KMS-11 (cell line): ENCODE measurements around the gene OR5B2.

Experiments used
- H2AFZ ChIP-seq: fragments of 200-600 bp; sonication (generic); 2 replicates; pipeline ENCODE4 v1.6.1; 2016; ENCODE audit warnings: antibody characterized with exemption, mixed run types, low read depth
- H3K27ac ChIP-seq: fragments of 200-600 bp; sonication (generic); 2 replicates; pipeline ENCODE4 v1.6.1; 2016; ENCODE audit warnings: mild to moderate bottlenecking, mixed run types
- H3K27me3 ChIP-seq: fragments of 200-600 bp; sonication (generic); 2 replicates; pipeline ENCODE4 v1.6.1; 2017; ENCODE audit warnings: mild to moderate bottlenecking, low read depth, mixed run types, moderate library complexity; ENCODE audit not compliant: insufficient read depth
- H3K36me3 ChIP-seq: fragments of 200-600 bp; sonication (generic); 2 replicates; pipeline ENCODE4 v1.6.1; 2017; ENCODE audit warnings: mild to moderate bottlenecking, mixed run types; ENCODE audit not compliant: insufficient read depth
- H3K4me1 ChIP-seq: fragments of 200-600 bp; sonication (generic); 2 replicates; pipeline ENCODE4 v1.6.1; 2016; ENCODE audit warnings: mild to moderate bottlenecking, low read depth, mixed run types; ENCODE audit not compliant: poor library complexity, severe bottlenecking
- H3K4me2 ChIP-seq: fragments of 200-600 bp; sonication (generic); 2 replicates; pipeline ENCODE4 v1.7.0; 2016; ENCODE audit warnings: mild to moderate bottlenecking, mixed run types
- H3K4me3 ChIP-seq: fragments of 200-600 bp; sonication (generic); IDR thresholded peaks from 2 replicates; pipeline ENCODE4 v1.6.1; 2017; ENCODE audit warnings: low read depth, low read length, mixed read lengths; ENCODE audit not compliant: insufficient read depth
- H3K79me2 ChIP-seq: fragments of 200-600 bp; sonication (generic); 2 replicates; pipeline ENCODE4 v1.6.1; 2016; ENCODE audit warnings: low read depth, mixed run types; ENCODE audit not compliant: insufficient read depth
- H3K9ac ChIP-seq: fragments of 200-600 bp; sonication (generic); 2 replicates; pipeline ENCODE4 v1.6.1; 2016; ENCODE audit warnings: mild to moderate bottlenecking, mixed run types
- H4K20me1 ChIP-seq: fragments of 200-600 bp; sonication (generic); 2 replicates; pipeline ENCODE4 v1.6.1; 2016; ENCODE audit warnings: mild to moderate bottlenecking, mixed run types; ENCODE audit not compliant: insufficient read depth
- CTCF ChIP-seq: fragments of 200-600 bp; sonication (generic); conservative IDR thresholded peaks from 2 replicates; pipeline ENCODE4 v1.6.1; 2017; ENCODE audit warnings: low read depth, mild to moderate bottlenecking, antibody characterized with exemption, low read length, moderate library complexity, mixed read lengths

Gene OR5B2

GRCh38 chr11:58451585-58451984 lies 23.7 kb upstream of the OR5B2 start:
- no peak overlapping the region for H3K9ac ChIP-seq
- no peaks in the 10 kb centered on the region for H3K79me2 ChIP-seq
- no peak overlapping the region for H3K27ac ChIP-seq
- H3K36me3 ChIP-seq, result no peaks in the 10 kb centered on the region
- H3K4me1 ChIP-seq, result no peaks in the 10 kb centered on the region
- H3K4me2 ChIP-seq, result no peak overlapping the region
- H3K27me3 ChIP-seq, result no peaks in the 10 kb centered on the region
- TF ChIP-seq CTCF, result no peak
- H2AFZ ChIP-seq, result no peak overlapping the region
- no peaks in the 10 kb centered on the region for H4K20me1 ChIP-seq
- H3K4me3 ChIP-seq, result no peak overlapping the region

GRCh38 chr11:58446294-58446693 lies 18.4 kb upstream of the OR5B2 start:
- Histone ChIP-seq H3K27ac (no peak overlapping the region), H4K20me1 (no peaks in the 10 kb centered on the region), H3K79me2 (no peaks in the 10 kb centered on the region), H3K36me3 (no peaks in the 10 kb centered on the region), H3K9ac (no peak overlapping the region), H2AFZ (no peak overlapping the region), H3K4me2 (no peak overlapping the region), H3K4me1 (no peaks in the 10 kb centered on the region), H3K4me3 (no peak overlapping the region), H3K27me3 (no peaks in the 10 kb centered on the region)
- no peak for TF ChIP-seq CTCF

GRCh38 chr11:58444300-58444699 lies 16.4 kb upstream of the OR5B2 start:
- no peaks in the 10 kb centered on the region for H3K36me3 ChIP-seq
- no peaks in the 10 kb centered on the region for H4K20me1 ChIP-seq
- no peak overlapping the region for H3K4me2 ChIP-seq
- H3K27ac ChIP-seq, result no peak overlapping the region
- no peaks in the 10 kb centered on the region for H3K27me3 ChIP-seq
- no peak overlapping the region for H3K4me3 ChIP-seq
- TF ChIP-seq CTCF, result no peak
- H3K9ac ChIP-seq, result no peak overlapping the region
- H3K79me2 ChIP-seq, result no peaks in the 10 kb centered on the region
- no peaks in the 10 kb centered on the region for H3K4me1 ChIP-seq
- H2AFZ ChIP-seq, result no peak overlapping the region

GRCh38 chr11:58442136-58442535 lies 14.2 kb upstream of the OR5B2 start, which contains the start of gene OR5B12:
Gene OR5B12, minus strand, starts transcription at chr11:58442236. Its CDS starts 2,085 bp downstream, at chr11:58440151.
- Histone ChIP-seq H3K27me3 (no peaks in the 10 kb centered on the region), H2AFZ (no peak within 1 kb of the TSS), H3K36me3 (no peaks in the 10 kb centered on the region), H3K4me2 (no peak within 1 kb of the TSS), H4K20me1 (no peaks in the 10 kb centered on the region), H3K9ac (no peak within 1 kb of the TSS), H3K79me2 (no peaks in the 10 kb centered on the region), H3K27ac (no peak within 1 kb of the TSS), H3K4me3 (no peak within 1 kb of the TSS), H3K4me1 (no peaks in the 10 kb centered on the region)
- no peak for TF ChIP-seq CTCF
